Mucosa of descending colon (tissue), 3 donors: ENCODE measurements around the gene EFCAB8. TPM values are rescaled to one million over a fixed set of nuclear protein-coding genes. Genes with fewer than 3 reads are reported as not detected.

Source experiments
- ATAC-seq: fragments of 200-7000 bp; cut with Tn5 transposase; one replicate; pipeline ENCODE4 v1.9.1; 2020; ENCODE audit warnings: mild to moderate bottlenecking, moderate library complexity
- DNase-seq, 3 donors: peaks; one replicate each; pipeline ENCODE4 v3.0.0-alpha.2; 2020
- H3K36me3 ChIP-seq: fragments of 200-600 bp; one replicate; pipeline ENCODE4 v1.8.0; 2021; ENCODE audit warnings: low read depth, mild to moderate bottlenecking
- H3K4me1 ChIP-seq: fragments of 200-600 bp; one replicate; pipeline ENCODE4 v1.8.0; 2021; ENCODE audit warnings: low read depth, mild to moderate bottlenecking
- H3K4me3 ChIP-seq: fragments of 200-600 bp; one replicate; pipeline ENCODE4 v1.8.0; 2021; ENCODE audit warnings: mild to moderate bottlenecking
- H3K9me3 ChIP-seq: fragments of 200-600 bp; one replicate; pipeline ENCODE4 v1.8.0; 2021; ENCODE audit warnings: mild to moderate bottlenecking
- CTCF ChIP-seq: fragments of 200-600 bp; IDR thresholded peaks from one replicate; pipeline ENCODE4 v1.8.0; 2022; ENCODE audit warnings: antibody characterized with exemption, mild to moderate bottlenecking
- intact Hi-C, 2 donors: fragments of 100-400 bp; cut with DNase I in 1 of 2; cut with micrococcal nuclease in 1 of 2; formaldehyde crosslinking; loops; one replicate each; pipeline versions ENCODE4 v1.11.0 to v1.11.1; 2022; cut with DNase I, micrococcal nuclease
- total RNA-seq, 3 donors: library from RNA; stranded (reverse); fragmentation: NEBNext Ultra II Directional in 2 of 3; extraction: Animal tissue kit (Norgen Biotek cat#: 25700) in 2 of 3; gene quantifications; one replicate each; pipeline versions ENCODE4 v1.2.1 to v1.2.4, GENCODE V29; 2021 to 2023
- donor health status: DM: no; HTN: no; CAD: no; lungs with moderate emphysema.
- donor health status: DM: no; HTN: no; CAD: no.
- donor health status: DM: no; HTN: yes; CAD: no.

The EFCAB8 gene
- total RNA-seq, 3 donors from 2014 or later, result 0.17 to 0.66 TPM; not detected in 1

GRCh38 chr20:32820698-32821377, 37.9 kb upstream of the EFCAB8 start:
- no peak for ATAC-seq
- intact Hi-C loops, result no loop called here
- TF ChIP-seq CTCF, result no peak
- Histone ChIP-seq H3K4me3 (peak overlapping the region; percentile 62), H3K36me3 (no peaks in the 10 kb centered on the region), H3K4me1 (peaks cover 15% of the 10 kb centered on the region), H3K9me3 (no peaks in the 10 kb centered on the region)
- DNase-seq, result peak in 1 of 3 donors; percentile 23

- no peak for TF ChIP-seq CTCF
- no peak for DNase-seq
- intact Hi-C loops, result no loop called here
- ATAC-seq, result no peak
- Histone ChIP-seq H3K4me3 (no peak overlapping the region), H3K4me1 (peaks cover 15% of the 10 kb centered on the region), H3K9me3 (no peaks in the 10 kb centered on the region), H3K36me3 (no peaks in the 10 kb centered on the region)
These were observed 36.5 kb upstream of the EFCAB8 start for GRCh38 chr20:32822225-32822624.

GRCh38 chr20:32823078-32823477, 35.6 kb upstream of the EFCAB8 start:
- Histone ChIP-seq H3K4me1 (peaks cover 15% of the 10 kb centered on the region), H3K4me3 (no peak overlapping the region), H3K9me3 (no peaks in the 10 kb centered on the region), H3K36me3 (no peaks in the 10 kb centered on the region)
- ATAC-seq (no peak), DNase-seq (no peak)
- no peak for TF ChIP-seq CTCF
- intact Hi-C loops, result no loop called here

GRCh38 chr20:32823737-32824588, 34.8 kb upstream of the EFCAB8 start:
- intact Hi-C loops, result no loop called here
- no peak for TF ChIP-seq CTCF
- H3K9me3 ChIP-seq, result no peaks in the 10 kb centered on the region
- DNase-seq (no peak), ATAC-seq (no peak)
- H3K36me3 ChIP-seq, result no peaks in the 10 kb centered on the region
- no peak overlapping the region for H3K4me3 ChIP-seq
- peaks cover 15% of the 10 kb centered on the region for H3K4me1 ChIP-seq

- intact Hi-C loops, result no loop called here
- no peaks in the 10 kb centered on the region for H3K9me3 ChIP-seq
- ATAC-seq (no peak), DNase-seq (no peak)
- H3K36me3 ChIP-seq, result no peaks in the 10 kb centered on the region
- TF ChIP-seq CTCF, result no peak
- peaks cover 4% of the 10 kb centered on the region for H3K4me1 ChIP-seq
- H3K4me3 ChIP-seq, result no peak overlapping the region
These were observed 30.6 kb upstream of the EFCAB8 start for GRCh38 chr20:32828029-32828680.
